GM12865 (cell line): ENCODE measurements around the gene CSMD2.

Experiments
- DNase-seq: peaks from one replicate; pipeline ENCODE4 v3.0.0; 2010; ENCODE audit warnings: low read depth
- H3K4me3 ChIP-seq: 2 replicates; pipeline ENCODE4 v1.5.1; 2011; ENCODE audit warnings: mild to moderate bottlenecking, low read depth, low read length, control low read depth
- CTCF ChIP-seq: IDR thresholded peaks from 2 replicates; pipeline ENCODE4 v1.5.1; 2011; ENCODE audit warnings: low read length, control low read depth, low read depth, inconsistent platforms; ENCODE audit not compliant: insufficient read depth; ENCODE audit errors: missing control alignments

CSMD2 gene

GRCh38 chr1:33586106-33586505 lies 578.9 kb downstream of the CSMD2 start:
- no peak for DNase-seq
- H3K4me3 ChIP-seq, result no peak overlapping the region
- TF ChIP-seq CTCF, result no peak

GRCh38 chr1:33583567-33583966 lies 581.5 kb downstream of the CSMD2 start:
- no peak for DNase-seq
- TF ChIP-seq CTCF, result no peak
- no peak overlapping the region for H3K4me3 ChIP-seq

GRCh38 chr1:33578557-33579448 lies 586.2 kb downstream of the CSMD2 start:
- no peak for DNase-seq
- H3K4me3 ChIP-seq, result no peak overlapping the region
- no peak for TF ChIP-seq CTCF

- H3K4me3 ChIP-seq, result no peak overlapping the region
- no peak for DNase-seq
- no peak for TF ChIP-seq CTCF
These were observed 587.4 kb downstream of the CSMD2 start for GRCh38 chr1:33577663-33578062.

GRCh38 chr1:33576821-33577599 lies 588.0 kb downstream of the CSMD2 start:
- no peak overlapping the region for H3K4me3 ChIP-seq
- DNase-seq, result no peak
- no peak for TF ChIP-seq CTCF

- H3K4me3 ChIP-seq, result no peak overlapping the region
- no peak for TF ChIP-seq CTCF
These were observed 589.6 kb downstream of the CSMD2 start for GRCh38 chr1:33575324-33575879.

More at GRCh38 chr1:33575324-33575879, 589.6 kb downstream of the CSMD2 start:
- DNase-seq, result no peak
